ENCODE measurements around the gene PIGS.

DNA sequence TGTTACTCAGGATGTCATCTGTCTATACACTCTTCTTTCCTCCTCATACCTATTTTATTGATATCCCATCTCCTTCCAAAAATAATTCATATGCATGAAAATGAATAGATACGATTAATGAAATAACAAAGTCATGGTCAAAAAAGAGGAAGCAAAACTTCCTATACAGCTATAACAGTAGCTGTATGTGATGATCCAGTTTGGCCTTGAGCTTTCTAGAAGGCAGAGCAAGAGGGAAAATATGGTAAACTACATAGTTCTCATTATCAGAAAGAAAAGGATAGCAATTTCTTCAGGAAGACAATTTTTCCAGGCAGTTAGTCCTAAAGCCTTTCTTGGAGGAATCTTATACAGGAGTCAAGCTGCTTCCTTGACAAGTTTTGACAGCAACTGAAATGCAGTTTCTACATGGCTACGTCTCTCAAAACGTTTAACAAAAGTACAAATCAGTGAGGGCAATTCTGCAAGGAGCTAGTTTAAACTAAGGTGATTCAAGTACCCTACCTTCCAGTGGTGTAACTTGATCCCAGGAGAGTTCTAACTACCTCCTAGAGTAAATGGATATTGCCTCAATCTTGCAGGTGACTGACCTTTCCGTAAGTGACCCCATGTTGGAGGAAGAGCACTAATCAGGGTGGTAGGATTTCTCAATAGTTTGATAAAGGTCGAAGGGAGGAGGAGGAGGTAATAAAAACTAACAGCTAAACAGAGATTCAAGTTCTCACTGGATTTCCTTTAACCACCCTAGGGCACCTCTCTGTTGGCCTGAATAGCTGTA, 26.5 kb upstream of the PIGS start:
- TF ChIP-seq, protein P1, sequence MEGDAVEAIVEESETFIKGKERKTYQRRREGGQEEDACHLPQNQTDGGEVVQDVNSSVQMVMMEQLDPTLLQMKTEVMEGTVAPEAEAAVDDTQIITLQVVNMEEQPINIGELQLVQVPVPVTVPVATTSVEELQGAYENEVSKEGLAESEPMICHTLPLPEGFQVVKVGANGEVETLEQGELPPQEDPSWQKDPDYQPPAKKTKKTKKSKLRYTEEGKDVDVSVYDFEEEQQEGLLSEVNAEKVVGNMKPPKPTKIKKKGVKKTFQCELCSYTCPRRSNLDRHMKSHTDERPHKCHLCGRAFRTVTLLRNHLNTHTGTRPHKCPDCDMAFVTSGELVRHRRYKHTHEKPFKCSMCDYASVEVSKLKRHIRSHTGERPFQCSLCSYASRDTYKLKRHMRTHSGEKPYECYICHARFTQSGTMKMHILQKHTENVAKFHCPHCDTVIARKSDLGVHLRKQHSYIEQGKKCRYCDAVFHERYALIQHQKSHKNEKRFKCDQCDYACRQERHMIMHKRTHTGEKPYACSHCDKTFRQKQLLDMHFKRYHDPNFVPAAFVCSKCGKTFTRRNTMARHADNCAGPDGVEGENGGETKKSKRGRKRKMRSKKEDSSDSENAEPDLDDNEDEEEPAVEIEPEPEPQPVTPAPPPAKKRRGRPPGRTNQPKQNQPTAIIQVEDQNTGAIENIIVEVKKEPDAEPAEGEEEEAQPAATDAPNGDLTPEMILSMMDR (IDR thresholded peaks at IDR 0.05; ENCODE audit: low read length), result no peak
- no peak for TF ChIP-seq EZH2 (IDR thresholded peaks at IDR 0.05; ENCODE audit: borderline replicate concordance, low read length)
